Large intestine (tissue), 3 donors: ENCODE data around the gene C13orf42. TPM values are rescaled to one million over a fixed set of nuclear protein-coding genes. Genes with fewer than 3 reads are reported as not detected.

ENCODE experiments used
- DNase-seq, 2 donors: peaks; one replicate each; pipeline versions ENCODE4 v3.0.0 to v3.0.0-alpha.2; 2013
- H3K27ac ChIP-seq: one replicate; pipeline ENCODE4 v1.5.1; 2013; ENCODE audit warnings: low read length
- H3K27me3 ChIP-seq: 2 replicates; pipeline ENCODE4 v1.6.1; 2013; ENCODE audit warnings: low read length; ENCODE audit not compliant: control insufficient read depth, insufficient read depth
- H3K36me3 ChIP-seq: 2 replicates; pipeline ENCODE4 v1.6.1; 2013; ENCODE audit warnings: low read length; ENCODE audit not compliant: control insufficient read depth, insufficient read depth
- H3K4me1 ChIP-seq: one replicate; pipeline ENCODE4 v1.6.1; 2013; ENCODE audit warnings: low read length; ENCODE audit not compliant: control insufficient read depth, insufficient read depth
- H3K4me3 ChIP-seq: one replicate; pipeline ENCODE4 v1.5.1; 2013; ENCODE audit warnings: low read length
- H3K9me3 ChIP-seq: one replicate; pipeline ENCODE4 v1.6.1; 2013; ENCODE audit warnings: mild to moderate bottlenecking, low read depth, low read length, moderate library complexity; ENCODE audit not compliant: control insufficient read depth
- WGBS: methylation state at CpG from one replicate; pipeline ENCODE4 v1.1.5; 2013; ENCODE audit warnings: low lambda C conversion rate; ENCODE audit not compliant: insufficient coverage; 5-methylcytosine and 5-hydroxymethylcytosine counted together
- polyA plus RNA-seq: library from polyadenylated mRNA; unstranded; fragments of 120-200 nt; gene quantifications from one replicate; pipeline ENCODE4 v1.2.1, GENCODE V29; 2013

The C13orf42 gene
- polyA plus RNA-seq, 1 donor: not detected

DNA sequence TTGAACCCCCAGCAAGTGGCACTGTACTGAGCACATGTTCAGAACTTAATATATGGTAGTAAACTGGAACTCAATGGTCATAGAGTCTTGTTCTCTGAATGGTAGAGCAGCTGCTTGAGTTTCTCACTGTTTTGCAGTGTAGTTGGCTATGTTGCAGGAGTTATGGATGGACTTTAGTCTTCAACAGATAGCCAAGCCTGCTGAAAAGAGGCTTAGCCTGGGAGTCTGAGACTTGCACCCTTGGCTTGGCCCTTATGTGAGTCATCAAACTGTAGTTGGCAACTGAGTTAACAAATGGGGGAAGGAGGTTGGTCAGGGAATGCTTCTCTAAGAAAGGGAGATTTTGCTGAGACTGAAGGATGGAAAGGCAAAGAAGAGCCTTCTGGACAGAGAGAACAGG is 62.5 kb downstream of the C13orf42 start:
- Histone ChIP-seq H3K4me1 (peaks cover 2% of the 10 kb centered on the region), H3K9me3 (no peaks in the 10 kb centered on the region), H3K36me3 (no peaks in the 10 kb centered on the region), H3K4me3 (no peak overlapping the region), H3K27ac (peak overlapping the region; percentile 58), H3K27me3 (no peaks in the 10 kb centered on the region)
- DNase-seq: peak; percentile 57 to 78

DNA sequence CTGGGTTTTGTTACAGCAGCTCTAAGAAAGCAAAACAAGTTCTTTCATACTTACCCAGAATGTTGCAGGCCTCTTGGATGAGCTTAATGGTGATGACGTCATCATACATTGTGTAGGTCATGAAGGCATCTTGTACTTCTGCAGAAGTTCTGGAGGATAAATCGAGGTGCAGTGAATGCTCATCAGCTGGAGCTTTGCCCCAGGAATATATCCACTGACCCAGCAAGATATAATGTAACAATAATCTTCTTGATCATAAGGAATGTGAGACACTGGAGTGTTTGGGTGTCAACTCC is 63.0 kb downstream of the C13orf42 start:
- WGBS: no CpG with 5 or more reads among the region's 2 CpGs
- H3K27me3 ChIP-seq: no peaks in the 10 kb centered on the region
- H3K27ac ChIP-seq: peak overlapping the region; percentile 58
- no peak for DNase-seq
- H3K9me3 ChIP-seq: no peaks in the 10 kb centered on the region
- no peaks in the 10 kb centered on the region for H3K36me3 ChIP-seq
- H3K4me3 ChIP-seq: no peak overlapping the region
- peaks cover 2% of the 10 kb centered on the region for H3K4me1 ChIP-seq

DNA sequence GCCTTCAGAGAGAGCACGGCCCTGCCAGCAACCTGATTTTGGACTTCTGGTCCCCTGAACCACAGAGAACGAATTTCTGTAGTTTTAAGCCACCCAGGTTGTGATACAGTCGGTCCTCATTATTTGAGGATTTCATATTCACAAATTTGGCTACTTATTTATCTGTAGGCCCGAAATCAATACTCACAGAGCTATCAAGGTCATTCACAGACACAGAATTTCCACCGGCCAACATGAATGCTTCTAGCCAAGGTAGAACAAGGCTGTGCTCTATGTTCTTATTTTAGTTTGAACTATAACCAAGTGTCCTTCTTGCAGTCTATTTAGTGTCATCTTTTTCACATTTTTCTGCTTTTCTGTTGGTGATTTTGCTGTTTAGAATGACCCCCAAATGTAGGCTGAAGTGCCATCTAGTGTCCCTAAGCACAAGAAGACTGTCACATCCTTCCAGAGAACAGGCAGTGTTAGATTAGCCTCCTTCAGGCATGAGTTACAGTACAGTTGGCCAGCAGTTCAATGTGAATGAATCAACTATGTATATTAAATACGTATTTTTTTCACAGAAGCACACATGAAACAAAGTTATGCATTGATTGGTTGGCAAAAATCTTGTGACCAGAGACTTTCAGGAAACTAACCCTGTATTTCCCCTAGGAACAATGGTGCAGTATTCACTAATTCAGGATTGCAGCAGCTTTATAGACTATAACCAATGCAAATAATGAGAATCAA is 63.5 kb downstream of the C13orf42 start:
- no peak overlapping the region for H3K4me3 ChIP-seq
- H3K27me3 ChIP-seq: no peaks in the 10 kb centered on the region
- peaks cover 2% of the 10 kb centered on the region for H3K4me1 ChIP-seq
- no peak overlapping the region for H3K27ac ChIP-seq
- H3K9me3 ChIP-seq: no peaks in the 10 kb centered on the region
- WGBS: 100% methylated on average over 2 of the region's 6 CpGs
- DNase-seq: no peak
- H3K36me3 ChIP-seq: no peaks in the 10 kb centered on the region

DNA sequence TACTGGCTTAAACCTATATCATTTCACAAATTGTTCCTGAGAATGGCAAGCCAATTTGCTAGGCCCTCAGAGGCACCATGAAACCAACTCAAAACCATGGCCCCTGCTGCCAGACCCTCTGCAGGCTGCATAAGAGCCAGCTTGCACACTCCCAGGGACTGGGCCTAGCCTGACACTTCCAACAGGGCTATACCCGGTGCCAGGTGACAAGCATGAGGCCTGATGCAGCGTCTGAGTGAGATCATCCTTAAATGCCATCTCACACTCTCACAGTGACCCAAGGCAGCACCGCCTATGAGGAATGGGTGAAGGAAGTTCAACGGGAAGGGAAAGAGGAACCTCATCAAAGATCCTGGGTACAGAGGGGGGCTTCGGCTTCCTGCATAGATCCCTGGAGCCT is 65.6 kb downstream of the C13orf42 start:
- Histone ChIP-seq H3K4me1 (peaks cover 2% of the 10 kb centered on the region), H3K36me3 (no peaks in the 10 kb centered on the region), H3K27ac (no peak overlapping the region), H3K4me3 (no peak overlapping the region), H3K9me3 (no peaks in the 10 kb centered on the region), H3K27me3 (no peaks in the 10 kb centered on the region)
- no peak for DNase-seq
- WGBS: no CpG with 5 or more reads among the region's 5 CpGs

DNA sequence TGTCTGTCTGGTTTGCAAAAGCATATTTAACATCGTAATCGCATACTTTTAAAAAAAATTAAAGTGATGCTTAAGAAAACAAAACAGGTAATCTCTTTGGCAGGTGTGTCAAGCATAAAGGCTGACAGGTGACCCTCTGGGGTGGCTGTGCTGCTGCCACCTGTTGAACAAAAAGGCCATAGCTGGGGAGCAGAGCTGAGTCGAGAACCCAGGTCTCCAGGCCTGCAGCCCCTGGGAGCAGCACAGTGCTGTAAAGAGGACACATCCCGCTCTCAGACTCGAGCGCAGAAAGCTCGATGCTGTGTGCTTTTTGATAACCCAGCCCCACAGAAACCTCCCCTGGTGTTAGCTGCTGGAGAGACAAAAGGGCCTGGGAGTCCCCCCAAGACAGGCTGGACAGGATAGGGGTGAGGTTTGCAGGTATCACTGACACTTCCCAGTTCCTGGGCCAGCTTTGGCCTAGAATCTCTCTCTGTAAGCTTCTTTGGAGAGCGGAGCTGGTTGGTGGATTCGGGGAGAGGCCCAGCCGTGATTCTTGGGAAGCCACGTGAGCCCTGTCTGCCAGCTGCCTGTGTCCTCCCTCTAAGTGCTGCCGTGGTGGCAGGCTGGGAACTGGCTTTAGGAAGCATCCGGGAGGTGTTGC is 66.9 kb downstream of the C13orf42 start:
- DNase-seq: peak in 1 of 2 donors; percentile 26
- H3K4me3 ChIP-seq: no peak overlapping the region
- H3K36me3 ChIP-seq: no peaks in the 10 kb centered on the region
- peaks cover 2% of the 10 kb centered on the region for H3K4me1 ChIP-seq
- WGBS: no CpG with 5 or more reads among the region's 13 CpGs
- H3K27ac ChIP-seq: no peak overlapping the region
- no peaks in the 10 kb centered on the region for H3K9me3 ChIP-seq
- no peaks in the 10 kb centered on the region for H3K27me3 ChIP-seq

DNA sequence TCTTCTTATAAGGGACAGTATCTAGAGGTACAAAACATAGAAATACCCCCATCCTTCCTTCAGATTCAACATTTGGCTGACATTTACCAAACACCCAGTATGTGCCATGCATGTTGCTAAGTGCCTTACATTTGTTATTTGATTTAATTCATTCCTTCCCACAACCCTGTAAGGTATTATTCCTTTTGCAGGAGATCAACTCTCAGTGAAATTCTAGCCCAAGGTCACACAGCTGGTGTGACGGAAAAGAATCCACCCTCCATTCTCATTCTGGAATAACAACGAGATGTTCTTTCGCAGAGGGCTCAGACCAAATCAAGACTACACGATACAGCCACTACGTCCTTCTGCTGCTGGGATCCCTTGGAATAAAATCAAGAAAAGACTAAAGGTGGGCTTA is 67.8 kb downstream of the C13orf42 start:
- 92% methylated on average over 4 of the region's 5 CpGs for WGBS
- Histone ChIP-seq H3K4me1 (no peaks in the 10 kb centered on the region), H3K4me3 (no peak overlapping the region), H3K9me3 (no peaks in the 10 kb centered on the region), H3K36me3 (no peaks in the 10 kb centered on the region), H3K27ac (no peak overlapping the region), H3K27me3 (no peaks in the 10 kb centered on the region)
- no peak for DNase-seq

DNA sequence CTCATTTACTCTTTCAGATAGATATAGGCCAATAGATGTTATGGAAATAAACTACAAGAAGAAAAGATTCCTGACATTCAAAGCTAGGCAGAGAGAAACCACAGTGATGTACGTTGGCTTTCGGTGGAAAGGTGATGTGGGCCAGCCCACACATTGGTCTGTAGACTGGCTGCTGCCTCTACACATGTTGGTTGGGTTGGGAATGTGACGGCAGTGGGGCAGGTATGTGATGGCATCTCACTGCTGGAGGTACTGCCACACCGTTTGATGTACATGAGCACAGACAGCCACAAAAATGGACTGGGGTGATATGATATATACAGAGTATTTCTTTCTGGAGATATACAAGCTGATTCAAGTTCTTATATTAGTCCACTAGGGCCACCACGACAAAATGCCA is 69.4 kb downstream of the C13orf42 start:
- Histone ChIP-seq H3K27me3 (no peaks in the 10 kb centered on the region), H3K36me3 (no peaks in the 10 kb centered on the region), H3K4me3 (no peak overlapping the region), H3K9me3 (no peaks in the 10 kb centered on the region), H3K4me1 (no peaks in the 10 kb centered on the region), H3K27ac (no peak overlapping the region)
- WGBS: no CpG with 5 or more reads among the region's 5 CpGs
- DNase-seq: no peak

DNA sequence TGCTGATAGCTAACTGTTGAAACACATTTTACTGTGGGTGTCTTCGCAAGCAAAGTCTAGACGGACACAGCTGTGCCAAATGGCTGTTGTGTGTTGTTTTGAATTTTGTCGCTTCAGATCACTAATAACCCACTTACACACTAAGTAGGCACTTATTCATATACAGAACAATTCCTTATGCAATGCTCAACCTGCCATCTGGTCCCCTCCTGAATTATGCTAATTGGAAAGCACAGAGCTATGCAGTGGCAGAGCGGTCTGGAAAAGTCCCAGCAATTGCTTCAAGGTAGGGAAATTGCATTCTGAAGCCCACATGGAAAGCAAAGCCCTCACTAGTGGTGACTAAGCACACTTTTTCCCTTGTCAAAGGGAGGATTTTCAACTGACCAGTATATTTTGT is 69.9 kb downstream of the C13orf42 start:
- no CpG with 5 or more reads among the region's 4 CpGs for WGBS
- H3K36me3 ChIP-seq: no peaks in the 10 kb centered on the region
- no peaks in the 10 kb centered on the region for H3K4me1 ChIP-seq
- no peak overlapping the region for H3K4me3 ChIP-seq
- no peaks in the 10 kb centered on the region for H3K27me3 ChIP-seq
- no peaks in the 10 kb centered on the region for H3K9me3 ChIP-seq
- DNase-seq: no peak
- H3K27ac ChIP-seq: no peak overlapping the region

DNA sequence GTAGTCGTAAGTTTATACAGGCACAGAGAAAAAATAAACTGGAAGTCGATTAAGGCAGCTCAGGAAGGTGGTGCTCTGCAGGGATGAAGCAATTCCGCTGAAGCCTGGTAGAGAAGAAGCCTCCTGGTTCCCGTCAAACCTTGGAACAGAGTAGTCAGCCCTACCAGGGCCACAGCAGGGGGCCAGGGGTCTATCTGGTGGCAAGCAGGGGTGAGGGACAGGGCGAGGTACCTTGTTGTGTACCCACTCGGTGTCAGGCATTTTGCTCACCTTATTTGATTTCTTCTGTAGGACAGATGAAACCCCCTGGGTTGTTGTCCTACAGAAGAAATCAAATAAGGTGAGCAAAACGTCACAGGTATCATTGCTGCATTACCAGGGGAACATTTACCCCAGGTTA is 70.6 kb downstream of the C13orf42 start:
- H3K27me3 ChIP-seq: no peaks in the 10 kb centered on the region
- peaks cover under 1% of the 10 kb centered on the region for H3K4me1 ChIP-seq
- H3K27ac ChIP-seq: no peak overlapping the region
- no CpG with 5 or more reads among the region's 7 CpGs for WGBS
- no peak for DNase-seq
- H3K9me3 ChIP-seq: no peaks in the 10 kb centered on the region
- no peak overlapping the region for H3K4me3 ChIP-seq
- H3K36me3 ChIP-seq: no peaks in the 10 kb centered on the region

DNA sequence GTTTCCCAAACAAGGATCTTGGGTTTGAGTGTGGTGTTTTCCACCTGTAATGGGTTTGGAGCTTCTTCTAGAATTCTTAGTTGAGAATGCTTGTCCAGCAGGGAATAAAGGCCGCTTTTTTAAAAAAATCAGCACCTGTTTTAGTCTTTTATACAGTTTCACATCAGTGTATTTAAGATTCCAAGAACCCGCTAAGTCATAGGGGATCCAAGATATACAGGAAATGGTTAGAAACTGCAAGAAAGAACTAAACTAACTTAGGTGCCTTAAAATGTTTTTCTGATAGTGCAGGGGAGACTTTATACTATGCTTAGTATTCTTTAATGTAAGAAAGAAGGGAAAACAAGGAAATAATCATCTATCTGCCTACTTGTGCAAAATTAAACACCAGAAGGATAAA is 74.7 kb downstream of the C13orf42 start:
- Histone ChIP-seq H3K36me3 (no peaks in the 10 kb centered on the region), H3K4me3 (no peak overlapping the region), H3K4me1 (peaks cover 5% of the 10 kb centered on the region), H3K27ac (no peak overlapping the region), H3K27me3 (no peaks in the 10 kb centered on the region), H3K9me3 (no peaks in the 10 kb centered on the region)
- DNase-seq: no peak
- 100% methylated on average over 1 of the region's 2 CpGs for WGBS

DNA sequence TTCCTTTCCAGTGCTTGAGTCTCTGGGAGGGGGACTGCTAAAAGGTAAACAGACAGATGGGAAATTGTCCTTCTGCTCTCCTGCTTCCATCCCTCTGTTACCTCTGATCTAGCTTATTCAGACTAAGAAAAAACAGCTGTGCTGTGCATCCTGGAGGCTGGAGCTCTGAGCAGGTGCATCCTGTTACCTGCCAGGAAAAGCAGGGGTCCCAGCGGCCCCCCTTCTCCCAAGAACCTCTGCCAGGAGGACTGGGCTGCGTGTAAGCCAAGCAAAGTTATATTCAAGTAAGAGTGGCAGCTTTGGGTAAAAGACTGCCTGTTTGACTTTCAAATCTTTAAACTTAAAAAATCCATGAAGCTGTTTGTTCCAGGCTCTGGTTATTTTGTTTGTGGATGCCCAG is 75.1 kb downstream of the C13orf42 start:
- H3K9me3 ChIP-seq: no peaks in the 10 kb centered on the region
- no peak overlapping the region for H3K27ac ChIP-seq
- DNase-seq: no peak
- H3K36me3 ChIP-seq: no peaks in the 10 kb centered on the region
- no peak overlapping the region for H3K4me3 ChIP-seq
- no peaks in the 10 kb centered on the region for H3K27me3 ChIP-seq
- H3K4me1 ChIP-seq: peaks cover 5% of the 10 kb centered on the region
- no CpG with 5 or more reads among the region's 2 CpGs for WGBS
